ENCODE results near the gene RHD. TPM values are rescaled to one million over a fixed set of nuclear protein-coding genes. Genes with fewer than 3 reads are reported as not detected.
"Not testable (repeated sequence)": the region's sequence is repeated elsewhere in the genome, so short reads cannot be mapped to it uniquely, and the experiment has no call there.

The RHD gene
- total RNA-seq, 2 experiments from 2014 or later: not detected

GRCh38 chr1:25356848-25357247 is 84.5 kb downstream of the RHD start:
- ChIA-PET POLR2A (no interaction called here), CTCF (no interaction called here)
- intact Hi-C loops (cut with DNase I, micrococcal nuclease): no loop called here
- H3K4me1 ChIP-seq (ENCODE audit: insufficient read depth, low read length): peaks cover 12% of the 10 kb centered on the region
- Mint-ChIP-seq H3K27me3 (no peaks in the 10 kb centered on the region), H3K36me3 (ENCODE audit: low read depth) (peaks cover 88% of the 10 kb centered on the region), H3K4me1 (ENCODE audit: low read depth) (peaks cover 26% of the 10 kb centered on the region), H3K4me3 (no peak overlapping the region), H3K27ac (peak overlapping the region; percentile 81), H3K9me3 (no peaks in the 10 kb centered on the region)
- no peak overlapping the region for H3K27ac ChIP-seq (ENCODE audit: low read depth in 1 of 2, low read length in 2 of 2)
- peak; percentile 26 for ATAC-seq (ENCODE audit: poor library complexity)
- H3K36me3 ChIP-seq (ENCODE audit: insufficient read depth, low read length): peaks cover 76% of the 10 kb centered on the region
- DNase-seq: no peak
- no peak overlapping the region for H3K4me3 ChIP-seq (ENCODE audit: low read length)
- no peaks in the 10 kb centered on the region for H3K9me3 ChIP-seq (ENCODE audit: control insufficient read depth in 1 of 2, insufficient read depth in 1 of 2, low read length in 2 of 2)
- no peak for TF ChIP-seq CTCF (IDR thresholded peaks at IDR 0.05)
- no peaks in the 10 kb centered on the region for H3K27me3 ChIP-seq (ENCODE audit: control insufficient read depth in 1 of 2, insufficient read depth in 2 of 2, low read length in 2 of 2)

- ATAC-seq (ENCODE audit: poor library complexity) (no peak), DNase-seq (no peak)
- Mint-ChIP-seq H3K4me3 (no peak overlapping the region), H3K27me3 (no peaks in the 10 kb centered on the region), H3K9me3 (no peaks in the 10 kb centered on the region), H3K36me3 (ENCODE audit: low read depth) (peaks cover 56% of the 10 kb centered on the region), H3K4me1 (ENCODE audit: low read depth) (peaks cover 18% of the 10 kb centered on the region), H3K27ac (peak overlapping the region; percentile 51)
- ChIA-PET CTCF (no interaction called here), POLR2A (no interaction called here)
- TF ChIP-seq CTCF (IDR thresholded peaks at IDR 0.05): no peak
- Histone ChIP-seq H3K36me3 (ENCODE audit: insufficient read depth, low read length) (peaks cover 53% of the 10 kb centered on the region), H3K9me3 (ENCODE audit: control insufficient read depth in 1 of 2, insufficient read depth in 1 of 2, low read length in 2 of 2) (no peaks in the 10 kb centered on the region), H3K4me3 (ENCODE audit: low read length) (no peak overlapping the region), H3K27me3 (ENCODE audit: control insufficient read depth in 1 of 2, insufficient read depth in 2 of 2, low read length in 2 of 2) (no peaks in the 10 kb centered on the region), H3K27ac (ENCODE audit: low read depth in 1 of 2, low read length in 2 of 2) (no peak overlapping the region), H3K4me1 (ENCODE audit: insufficient read depth, low read length) (peaks cover 9% of the 10 kb centered on the region)
- intact Hi-C loops (cut with DNase I, micrococcal nuclease): no loop called here
Measured at GRCh38 chr1:25360596-25361581, 88.6 kb downstream of the RHD start.

- ChIA-PET CTCF (no interaction called here), POLR2A (no interaction called here)
- no peaks in the 10 kb centered on the region for H3K9me3 ChIP-seq (ENCODE audit: control insufficient read depth in 1 of 2, insufficient read depth in 1 of 2, low read length in 2 of 2)
- intact Hi-C loops (cut with DNase I, micrococcal nuclease): no loop called here
- H3K9me3 Mint-ChIP-seq: no peaks in the 10 kb centered on the region
- H3K4me1 Mint-ChIP-seq (ENCODE audit: low read depth): peaks cover 8% of the 10 kb centered on the region
- no peaks in the 10 kb centered on the region for H3K27me3 Mint-ChIP-seq
- H3K4me1 ChIP-seq (ENCODE audit: insufficient read depth, low read length): peaks cover 4% of the 10 kb centered on the region
- TF ChIP-seq CTCF (IDR thresholded peaks at IDR 0.05): no peak
- DNase-seq (no peak), ATAC-seq (ENCODE audit: poor library complexity) (no peak)
- H3K4me3 Mint-ChIP-seq: no peak overlapping the region
- H3K4me3 ChIP-seq (ENCODE audit: low read length): no peak overlapping the region
- H3K27ac ChIP-seq (ENCODE audit: low read depth in 1 of 2, low read length in 2 of 2): no peak overlapping the region
- peaks cover 49% of the 10 kb centered on the region for H3K36me3 Mint-ChIP-seq (ENCODE audit: low read depth)
- H3K27ac Mint-ChIP-seq: peak overlapping the region; percentile 51
- no peaks in the 10 kb centered on the region for H3K27me3 ChIP-seq (ENCODE audit: control insufficient read depth in 1 of 2, insufficient read depth in 2 of 2, low read length in 2 of 2)
- peaks cover 43% of the 10 kb centered on the region for H3K36me3 ChIP-seq (ENCODE audit: insufficient read depth, low read length)
Measured at GRCh38 chr1:25361901-25362300, 89.6 kb downstream of the RHD start.

- H3K4me3 Mint-ChIP-seq; H3K9me3 Mint-ChIP-seq; CTCF ChIA-PET; intact Hi-C loops (cut with DNase I, micrococcal nuclease); H3K27me3 ChIP-seq (ENCODE audit: control insufficient read depth in 1 of 2, insufficient read depth in 2 of 2, low read length in 2 of 2); H3K27me3 Mint-ChIP-seq; H3K4me3 ChIP-seq (ENCODE audit: low read length); H3K4me1 Mint-ChIP-seq (ENCODE audit: low read depth); POLR2A ChIA-PET; DNase-seq; H3K9me3 ChIP-seq (ENCODE audit: control insufficient read depth in 1 of 2, insufficient read depth in 1 of 2, low read length in 2 of 2); H3K27ac ChIP-seq (ENCODE audit: low read depth in 1 of 2, low read length in 2 of 2); H3K4me1 ChIP-seq (ENCODE audit: insufficient read depth, low read length): not testable (repeated sequence)
- Mint-ChIP-seq H3K36me3 (ENCODE audit: low read depth) (peaks cover 40% of the 10 kb centered on the region), H3K27ac (peak overlapping the region; percentile 51)
- peaks cover 38% of the 10 kb centered on the region for H3K36me3 ChIP-seq (ENCODE audit: insufficient read depth, low read length)
- ATAC-seq (ENCODE audit: poor library complexity): peak; percentile 91
Measured at GRCh38 chr1:25362634-25363559, 90.6 kb downstream of the RHD start.

Data from CD4-positive, alpha-beta T cell (primary cell).